Measurements from ENCODE around the gene SLC30A2.
A peak's percentile ranks its signal among the peaks of the same experiment; 100 is the strongest.
"Not testable (repeated sequence)": the region's sequence is repeated elsewhere in the genome, so short reads cannot be mapped to it uniquely, and the experiment has no call there.

Gene SLC30A2, protein sequence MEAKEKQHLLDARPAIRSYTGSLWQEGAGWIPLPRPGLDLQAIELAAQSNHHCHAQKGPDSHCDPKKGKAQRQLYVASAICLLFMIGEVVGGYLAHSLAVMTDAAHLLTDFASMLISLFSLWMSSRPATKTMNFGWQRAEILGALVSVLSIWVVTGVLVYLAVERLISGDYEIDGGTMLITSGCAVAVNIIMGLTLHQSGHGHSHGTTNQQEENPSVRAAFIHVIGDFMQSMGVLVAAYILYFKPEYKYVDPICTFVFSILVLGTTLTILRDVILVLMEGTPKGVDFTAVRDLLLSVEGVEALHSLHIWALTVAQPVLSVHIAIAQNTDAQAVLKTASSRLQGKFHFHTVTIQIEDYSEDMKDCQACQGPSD

GRCh38 chr1:26045722-26046245 is at the start of gene SLC30A2:
Gene SLC30A2, minus strand, starts transcription at chr1:26046118. Its CDS starts 222 bp downstream, at chr1:26045896.
- peak; percentile 71 for DNase-seq (ENCODE audit: low read depth, low spot score)

- DNase-seq (ENCODE audit: low read depth, low spot score): peak; percentile 95
Observed at GRCh38 chr1:26094677-26095383, 48.9 kb upstream of the SLC30A2 start.

DNA sequence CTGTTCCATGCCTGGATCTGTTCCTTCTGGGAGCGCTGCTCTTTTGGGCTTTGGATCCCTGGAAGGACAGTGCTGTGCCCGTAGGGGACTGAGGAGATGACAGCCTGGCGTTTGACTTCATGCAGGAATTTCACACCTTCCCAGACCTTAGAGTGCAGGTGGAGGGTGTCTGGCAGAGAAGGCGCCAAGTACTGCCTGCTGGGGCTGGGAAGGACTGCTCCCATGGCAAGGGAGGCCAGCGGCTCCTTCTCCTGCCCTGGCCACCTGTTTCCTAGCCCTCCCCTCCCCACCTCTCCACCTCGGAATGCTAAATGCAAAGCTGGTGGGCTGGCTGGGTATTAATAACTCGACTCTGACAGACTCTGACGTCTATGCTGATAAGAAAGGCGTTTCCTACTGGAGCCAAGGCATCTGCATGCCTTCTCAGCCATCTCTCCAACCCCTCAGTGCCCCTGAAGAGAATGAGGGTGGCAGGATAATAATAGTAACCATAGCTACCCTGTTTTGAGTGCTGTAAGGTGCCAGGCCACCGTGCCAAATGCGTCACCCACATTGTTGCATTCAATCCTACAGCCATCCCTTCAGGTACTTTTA is 48.3 kb upstream of the SLC30A2 start:
- DNase-seq (ENCODE audit: low read depth, low spot score): peak; percentile 93

GRCh38 chr1:26093569-26093968 is 47.7 kb upstream of the SLC30A2 start:
- not testable (repeated sequence) for DNase-seq (ENCODE audit: low read depth, low spot score)

GRCh38 chr1:26092422-26092821 is 46.5 kb upstream of the SLC30A2 start:
- DNase-seq (ENCODE audit: low read depth, low spot score): peak; percentile 44

- no peak for DNase-seq (ENCODE audit: low read depth, low spot score)
Observed at GRCh38 chr1:26090893-26091292, 45.0 kb upstream of the SLC30A2 start.

DNA sequence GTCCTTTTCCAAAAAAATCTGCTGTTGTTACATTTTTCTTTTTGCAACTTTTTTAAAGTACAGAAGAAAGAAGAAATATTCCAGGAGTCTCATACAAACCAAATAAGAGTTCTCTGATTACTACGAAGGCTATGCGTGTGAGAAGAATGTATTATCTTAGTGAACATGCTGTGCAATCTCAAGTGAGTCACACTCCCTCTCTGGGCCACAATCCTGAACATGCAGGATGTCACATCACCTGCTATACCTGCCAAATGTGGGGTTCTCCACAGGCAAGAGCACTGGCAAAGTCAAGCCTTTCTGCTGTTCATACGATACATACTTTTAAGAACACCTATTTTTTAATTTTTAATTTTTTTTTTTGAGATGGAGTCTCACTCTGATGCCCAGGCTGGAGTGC is 43.2 kb upstream of the SLC30A2 start:
- no peak for DNase-seq (ENCODE audit: low read depth, low spot score)

DNA sequence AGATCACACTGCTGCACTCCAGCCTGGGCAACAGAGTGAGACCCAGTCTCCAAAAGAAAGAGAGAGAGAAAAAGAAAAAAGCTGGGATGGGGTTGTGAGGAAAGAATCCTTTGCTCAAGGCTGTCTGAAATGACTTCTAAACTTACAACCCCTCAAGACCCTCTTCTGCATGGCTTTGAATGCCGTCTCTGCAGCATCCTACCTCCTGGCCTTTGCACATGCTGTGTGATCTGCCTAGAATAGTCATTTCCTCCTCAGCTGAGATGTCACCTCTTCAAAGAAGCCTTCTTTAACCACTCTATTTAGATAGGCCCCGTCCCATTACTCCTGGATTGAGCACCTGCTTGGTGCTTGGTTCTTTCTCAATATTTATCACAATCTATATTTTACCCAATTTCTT is 38.9 kb upstream of the SLC30A2 start:
- DNase-seq (ENCODE audit: low read depth, low spot score): no peak

DNA sequence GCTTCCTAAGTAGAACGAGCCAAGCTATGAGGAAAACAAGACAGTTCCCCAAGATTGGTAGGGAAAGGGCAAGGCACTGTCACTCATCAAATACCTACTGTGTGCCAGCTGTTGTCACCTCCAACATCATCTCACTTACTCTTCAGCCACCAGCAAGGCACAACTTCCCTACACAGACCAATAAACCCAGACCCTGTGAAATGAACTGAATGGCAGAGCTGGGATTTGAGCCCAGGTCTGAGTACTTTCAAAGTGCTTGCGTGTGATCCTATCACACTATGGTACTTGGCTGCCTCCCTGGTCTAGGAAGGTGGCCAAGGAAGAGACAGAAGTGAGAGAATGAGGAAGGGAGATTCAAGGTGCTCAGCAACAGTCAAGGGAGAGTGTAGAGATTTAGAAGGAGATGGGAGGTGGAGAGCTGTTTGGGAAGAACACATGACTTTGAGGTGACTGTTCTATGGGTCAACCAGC is 38.2 kb upstream of the SLC30A2 start:
- DNase-seq (ENCODE audit: low read depth, low spot score): no peak

- no peak for DNase-seq (ENCODE audit: low read depth, low spot score)
Observed at GRCh38 chr1:26083208-26083607, 37.3 kb upstream of the SLC30A2 start.

GRCh38 chr1:26082020-26082350 is 36.1 kb upstream of the SLC30A2 start:
- DNase-seq (ENCODE audit: low read depth, low spot score): no peak

DNA sequence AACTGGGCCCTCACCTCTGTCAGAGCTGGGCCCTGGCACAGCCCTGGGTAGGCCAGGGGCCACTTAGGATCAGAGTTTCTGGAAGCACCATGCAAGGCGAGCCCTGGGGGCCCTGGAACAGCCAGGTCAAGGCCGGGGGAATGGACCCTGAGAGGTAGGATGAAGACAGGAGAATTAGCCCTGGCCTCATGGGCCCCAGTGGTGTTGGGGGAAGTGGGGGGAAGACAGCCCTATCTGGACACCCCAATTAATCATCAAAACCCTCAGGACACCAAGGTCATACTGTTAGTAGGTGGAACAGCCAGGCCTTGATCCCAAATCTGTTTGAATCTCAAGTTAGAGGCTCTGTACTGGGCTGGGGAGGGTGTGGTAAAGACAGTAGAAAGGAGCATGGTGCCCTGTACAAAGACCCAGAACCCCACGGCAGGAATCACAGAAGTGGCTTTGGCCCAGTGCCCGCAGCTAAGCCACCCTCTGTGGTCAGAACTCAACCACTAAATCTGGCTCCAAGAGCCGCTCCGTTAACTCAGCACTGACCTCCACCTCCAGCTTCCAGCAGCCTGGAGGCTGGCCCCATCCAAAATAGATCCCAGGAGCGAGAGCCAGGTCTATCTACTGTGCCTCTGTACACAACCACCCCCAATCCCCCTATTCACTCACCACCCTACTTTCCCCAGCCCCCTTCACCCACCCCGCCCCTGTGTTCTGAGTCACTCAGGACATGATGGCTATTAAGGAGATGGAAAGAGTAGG is 35.5 kb upstream of the SLC30A2 start:
- no peak for DNase-seq (ENCODE audit: low read depth, low spot score)

DNA sequence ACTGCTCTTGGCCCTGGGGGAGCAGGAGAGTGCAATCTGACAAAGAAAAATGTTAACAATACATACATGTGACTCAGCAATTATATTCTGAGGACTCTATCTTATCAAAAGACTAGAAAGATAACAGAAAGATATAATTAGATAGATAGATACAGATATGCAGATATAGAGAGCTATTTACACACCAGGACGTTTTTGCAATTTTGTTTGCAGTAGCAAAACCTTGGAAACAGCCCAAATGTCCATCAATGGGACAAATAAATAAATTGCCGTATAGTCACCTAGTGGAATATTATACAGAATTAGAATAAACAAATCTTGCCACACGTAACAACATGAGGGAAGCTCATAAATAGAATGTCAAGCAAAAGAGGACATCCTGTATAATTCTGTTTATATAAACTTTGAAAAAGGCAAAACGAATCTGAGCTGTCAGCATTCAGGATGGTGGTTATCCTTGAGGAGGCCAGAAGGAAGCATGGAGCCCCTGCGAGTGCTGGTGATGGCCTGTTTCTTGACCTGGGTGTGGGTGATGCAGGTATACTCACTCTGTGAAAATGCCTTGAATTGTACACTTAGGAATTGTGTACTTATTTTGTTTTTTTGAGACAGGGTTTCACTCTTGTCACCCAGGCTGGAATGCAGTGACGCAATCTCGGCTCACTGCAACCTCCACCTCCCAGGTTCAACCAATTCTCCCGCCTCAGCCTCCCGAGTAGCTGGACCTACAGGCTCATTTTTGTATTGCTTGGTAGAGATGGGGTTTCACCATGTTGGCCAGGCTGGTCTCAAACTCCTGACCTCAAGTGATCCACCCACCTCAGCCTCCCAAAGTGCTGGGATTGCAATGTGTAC is 34.3 kb upstream of the SLC30A2 start:
- no peak for DNase-seq (ENCODE audit: low read depth, low spot score)

GRCh38 chr1:26079178-26079563 is 33.3 kb upstream of the SLC30A2 start:
- no peak for DNase-seq (ENCODE audit: low read depth, low spot score)

GRCh38 chr1:26078286-26079177 is 32.6 kb upstream of the SLC30A2 start:
- DNase-seq (ENCODE audit: low read depth, low spot score): no peak

DNA sequence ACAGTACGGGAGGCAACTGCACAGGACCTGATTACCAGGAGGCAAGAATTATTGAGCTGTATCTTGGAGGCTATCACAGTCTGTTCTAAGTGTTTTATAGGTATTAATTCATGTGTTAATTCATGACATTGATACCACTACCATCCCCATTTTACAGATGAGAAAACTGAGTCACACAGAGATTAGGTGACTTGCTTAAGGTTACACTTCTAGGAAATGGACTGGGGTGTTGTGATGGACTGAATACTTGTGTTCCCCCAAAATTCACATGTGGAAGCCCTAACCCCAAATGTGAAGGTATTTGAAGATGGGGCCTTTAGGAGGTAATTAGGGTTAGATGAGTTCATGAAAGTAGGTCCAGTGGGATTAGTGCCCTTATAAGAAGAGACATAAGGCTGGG is 31.6 kb upstream of the SLC30A2 start:
- DNase-seq (ENCODE audit: low read depth, low spot score): no peak

DNA sequence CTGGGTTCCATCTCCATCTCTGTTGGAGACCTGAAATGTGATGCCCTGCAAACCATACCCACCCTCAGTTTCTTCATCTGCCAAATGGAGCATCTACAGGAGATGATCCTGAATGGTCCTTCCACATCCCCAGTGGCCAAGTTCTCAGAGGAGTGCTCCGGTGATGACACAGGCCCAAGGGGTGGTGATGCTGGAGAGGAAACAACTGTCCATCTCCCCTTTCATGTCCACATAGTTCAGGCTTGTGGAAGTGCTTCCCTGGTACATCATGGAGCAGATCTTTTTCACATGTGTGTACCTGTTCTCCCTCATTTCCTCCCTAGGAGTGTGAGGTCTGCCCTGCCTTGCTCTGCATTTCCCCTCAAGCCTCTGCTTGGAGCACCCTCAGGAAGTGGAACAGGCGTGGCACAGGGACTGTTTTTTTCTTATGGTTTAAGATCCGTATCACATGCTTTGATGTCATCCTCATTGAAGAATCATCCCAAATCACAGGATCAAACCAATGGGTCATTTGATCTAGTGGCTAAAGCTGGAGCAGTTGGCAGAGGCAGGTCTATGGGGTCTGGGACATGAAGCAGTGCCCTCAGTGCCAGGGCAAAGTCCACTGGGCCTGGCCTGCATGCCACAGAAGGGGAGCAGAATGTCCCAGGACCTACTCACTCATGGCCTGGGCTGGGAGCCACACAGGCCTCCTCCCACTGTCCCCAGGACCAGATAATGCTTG is 29.7 kb upstream of the SLC30A2 start:
- no peak for DNase-seq (ENCODE audit: low read depth, low spot score)

- DNase-seq (ENCODE audit: low read depth, low spot score): no peak
Observed at GRCh38 chr1:26072305-26072704, 26.4 kb upstream of the SLC30A2 start.

- DNase-seq (ENCODE audit: low read depth, low spot score): no peak
Observed at GRCh38 chr1:26070963-26071342, 25.0 kb upstream of the SLC30A2 start.
